GM18873 (cell line): ENCODE measurements around the gene C5.

Experiments
- ATAC-seq: cut with Tn5 transposase; IDR thresholded peaks from one replicate; pipeline ENCODE4 v1.9.1; 2021; ENCODE audit warnings: mild to moderate bottlenecking, moderate library complexity, moderate number of reproducible peaks; ENCODE audit not compliant: unreplicated experiment, low FRiP score

The C5 gene

DNA sequence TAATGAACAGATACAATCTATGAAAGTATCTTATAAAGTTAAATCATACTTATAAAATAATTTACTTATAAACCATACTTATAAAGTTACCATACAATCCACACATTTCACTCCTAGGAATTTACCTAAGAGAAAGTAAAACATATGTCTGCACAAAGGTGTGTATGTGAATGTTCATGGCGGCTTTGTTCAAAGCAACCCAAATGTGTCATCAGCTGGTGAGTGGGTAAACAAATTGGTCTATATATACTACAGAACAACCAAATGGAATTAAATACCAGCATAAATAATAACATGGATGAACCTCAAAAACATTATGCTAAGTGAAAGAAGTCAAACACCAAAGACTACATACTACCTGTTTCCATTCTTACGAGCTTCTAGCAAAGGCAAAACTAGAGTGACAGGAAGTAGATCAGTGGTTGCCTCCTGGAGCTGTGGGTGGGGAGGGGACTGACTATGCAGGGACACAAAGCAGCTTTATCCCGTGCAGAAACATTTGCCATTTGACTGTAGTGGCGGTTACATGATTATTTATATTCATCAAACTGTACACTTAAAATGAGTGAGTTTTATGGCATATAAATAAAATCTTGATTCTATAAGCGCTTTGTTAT is 134.1 kb downstream of the C5 start:
- no peak for ATAC-seq

DNA sequence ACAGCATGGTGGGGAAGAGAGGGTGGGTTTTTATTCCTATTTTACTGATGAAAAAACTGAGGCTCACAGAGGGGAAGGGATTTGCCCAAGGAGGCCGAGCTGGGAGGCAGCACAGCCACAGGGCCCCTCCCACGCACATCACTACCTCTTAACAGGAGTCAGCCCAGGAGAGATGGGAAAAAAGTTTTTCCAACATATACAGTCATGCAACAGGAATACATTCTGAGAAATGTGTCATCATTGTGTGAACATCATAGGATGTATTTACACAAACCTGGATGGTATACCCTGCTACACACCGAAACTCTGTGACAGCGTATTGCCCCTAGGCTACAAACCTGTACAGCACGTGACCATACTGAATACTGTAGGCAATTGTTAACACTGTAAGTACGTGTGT is 135.1 kb downstream of the C5 start:
- ATAC-seq, result no peak

DNA sequence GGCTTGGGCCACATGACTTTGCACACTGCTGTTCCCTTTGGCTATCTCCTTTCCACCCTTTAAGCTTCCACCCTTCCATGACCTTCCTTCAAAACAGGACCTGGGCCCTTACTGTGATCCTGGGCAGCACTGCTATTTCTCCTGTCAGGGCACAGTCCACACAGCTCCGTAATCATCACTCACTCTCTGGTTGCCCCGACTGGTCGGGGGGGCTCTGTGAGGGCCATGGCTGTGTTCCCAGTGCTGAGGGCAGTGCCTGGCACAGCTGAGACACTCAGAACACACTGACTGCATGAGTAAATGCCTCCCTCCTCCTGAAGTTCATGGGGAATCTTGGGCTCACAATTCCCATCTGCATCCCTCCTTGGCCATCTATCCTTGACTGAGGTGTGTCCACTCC is 135.7 kb downstream of the C5 start:
- ATAC-seq, result no peak

DNA sequence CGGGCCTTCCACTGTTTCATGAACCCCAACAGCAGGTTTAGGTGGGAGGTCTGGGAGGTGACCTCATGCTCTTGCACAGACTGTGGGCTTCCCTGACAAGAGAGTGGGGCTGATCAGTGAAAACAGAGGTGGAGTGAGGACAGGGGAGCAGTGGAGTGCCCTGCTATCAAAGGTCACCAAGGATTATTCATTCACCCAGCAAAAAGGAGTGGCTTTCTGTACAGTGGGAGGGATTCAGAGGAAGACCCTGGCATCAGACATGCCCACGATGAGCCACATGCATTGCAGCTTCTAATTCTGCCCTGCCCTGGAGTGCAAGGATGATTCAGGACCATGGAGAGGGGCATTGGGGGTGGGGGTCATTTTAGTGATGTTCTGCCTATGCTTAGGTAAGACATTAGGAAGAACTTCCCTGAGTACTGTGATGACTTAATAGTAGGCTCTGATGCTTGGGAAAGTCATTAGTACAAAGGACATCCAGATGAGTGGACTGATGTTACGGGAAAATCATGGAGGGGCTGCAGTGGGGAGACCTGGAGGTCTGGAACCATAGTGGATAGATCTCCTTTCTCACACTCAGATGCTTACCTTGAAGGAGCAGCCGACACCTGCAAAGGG is 136.3 kb downstream of the C5 start:
- ATAC-seq, result no peak

DNA sequence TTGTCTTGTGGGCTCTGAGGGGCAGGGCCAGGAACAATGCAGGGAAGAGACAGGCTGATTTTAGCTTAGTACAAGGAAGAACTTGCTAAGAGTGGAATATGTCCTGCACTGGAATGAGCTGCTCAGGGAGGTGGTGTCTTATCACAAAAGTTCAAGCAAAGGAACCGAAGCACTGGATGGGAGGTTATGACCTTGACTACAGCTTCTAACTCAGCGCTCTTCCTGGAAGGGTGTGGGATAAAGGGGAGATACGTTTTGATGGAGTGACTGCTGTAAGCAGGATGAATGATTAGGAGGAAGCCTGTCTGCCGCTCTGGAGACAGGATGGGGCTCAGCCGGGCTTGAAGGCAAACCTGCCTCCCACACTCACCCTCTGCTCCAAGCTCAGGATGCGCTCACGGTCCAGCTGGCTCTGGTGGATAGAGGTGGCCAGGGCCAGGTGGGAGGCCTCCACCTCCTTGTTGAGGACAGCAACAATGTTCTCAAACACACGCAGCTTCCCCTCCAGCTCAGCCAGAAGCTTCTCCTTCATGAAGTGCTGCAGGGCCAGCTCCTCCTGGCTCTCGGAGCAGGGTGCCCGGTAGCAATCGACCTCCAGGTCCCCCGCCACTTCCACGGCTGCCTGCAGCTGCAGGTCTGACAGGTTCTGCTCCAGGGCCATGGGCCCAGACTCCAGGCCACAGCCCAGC is 137.0 kb downstream of the C5 start:
- no peak for ATAC-seq

DNA sequence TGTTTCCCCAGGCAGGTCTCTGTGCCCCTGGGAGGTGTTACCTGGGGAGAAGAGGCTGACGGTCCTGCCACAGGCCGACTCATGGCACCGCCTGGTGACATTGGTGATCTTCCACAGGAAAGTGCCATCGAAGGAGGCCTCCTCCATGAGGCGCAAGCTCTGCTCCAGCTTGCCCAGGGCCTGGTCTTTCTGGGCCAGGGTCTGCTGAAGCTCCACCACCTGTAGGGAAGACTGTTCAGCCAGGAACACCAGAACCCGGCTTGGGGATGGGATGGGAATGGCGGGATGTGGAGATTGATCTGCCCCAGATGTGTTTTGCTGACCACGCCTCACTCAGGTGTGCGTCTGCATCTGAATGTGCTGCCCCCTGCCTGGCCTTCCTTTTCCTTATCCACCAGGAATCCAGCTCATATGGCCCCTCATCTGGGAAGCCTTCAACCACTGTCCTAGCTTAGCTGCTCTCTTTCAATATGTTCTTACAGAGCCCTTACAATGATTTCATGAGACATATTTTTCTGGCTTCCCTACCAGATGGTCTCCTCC is 138.7 kb downstream of the C5 start:
- no peak for ATAC-seq

DNA sequence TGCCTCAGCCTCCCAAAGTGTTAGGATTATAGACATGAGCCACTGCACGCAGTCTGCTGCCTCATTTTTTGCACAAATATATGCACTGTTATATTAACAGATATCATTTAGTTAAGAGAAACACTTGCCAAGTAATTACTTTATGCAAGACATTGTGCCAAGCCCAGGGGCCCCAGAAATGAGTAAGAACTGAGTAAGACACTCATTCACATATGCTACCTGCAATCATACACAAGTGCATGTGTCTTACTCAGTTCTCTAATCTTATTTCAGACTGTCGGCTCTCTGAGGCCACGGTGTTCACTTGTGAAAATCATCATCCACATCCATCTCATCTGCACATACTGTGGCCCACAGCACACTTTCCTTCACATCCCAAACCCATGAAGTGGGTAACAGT is 139.4 kb downstream of the C5 start:
- no peak for ATAC-seq

DNA sequence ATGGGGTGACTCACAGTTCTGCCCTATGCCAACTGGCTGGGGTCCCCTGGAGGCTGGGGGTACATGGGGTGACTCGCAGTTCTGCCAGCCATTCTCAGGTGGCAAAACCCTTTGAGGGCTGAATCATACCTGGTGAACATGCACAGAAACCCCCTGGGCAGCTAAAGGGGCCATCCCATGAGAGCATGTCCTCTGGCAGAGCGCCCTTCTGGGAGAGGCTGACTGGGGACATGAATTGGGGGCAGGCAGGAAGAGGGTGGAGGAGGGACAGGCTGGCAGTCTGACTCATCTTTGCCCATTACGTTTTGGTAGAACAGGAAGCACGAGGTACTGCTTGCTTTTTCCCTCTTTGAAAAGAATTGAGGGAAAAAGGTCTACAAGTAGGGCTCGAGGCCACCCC is 140.2 kb downstream of the C5 start:
- no peak for ATAC-seq

DNA sequence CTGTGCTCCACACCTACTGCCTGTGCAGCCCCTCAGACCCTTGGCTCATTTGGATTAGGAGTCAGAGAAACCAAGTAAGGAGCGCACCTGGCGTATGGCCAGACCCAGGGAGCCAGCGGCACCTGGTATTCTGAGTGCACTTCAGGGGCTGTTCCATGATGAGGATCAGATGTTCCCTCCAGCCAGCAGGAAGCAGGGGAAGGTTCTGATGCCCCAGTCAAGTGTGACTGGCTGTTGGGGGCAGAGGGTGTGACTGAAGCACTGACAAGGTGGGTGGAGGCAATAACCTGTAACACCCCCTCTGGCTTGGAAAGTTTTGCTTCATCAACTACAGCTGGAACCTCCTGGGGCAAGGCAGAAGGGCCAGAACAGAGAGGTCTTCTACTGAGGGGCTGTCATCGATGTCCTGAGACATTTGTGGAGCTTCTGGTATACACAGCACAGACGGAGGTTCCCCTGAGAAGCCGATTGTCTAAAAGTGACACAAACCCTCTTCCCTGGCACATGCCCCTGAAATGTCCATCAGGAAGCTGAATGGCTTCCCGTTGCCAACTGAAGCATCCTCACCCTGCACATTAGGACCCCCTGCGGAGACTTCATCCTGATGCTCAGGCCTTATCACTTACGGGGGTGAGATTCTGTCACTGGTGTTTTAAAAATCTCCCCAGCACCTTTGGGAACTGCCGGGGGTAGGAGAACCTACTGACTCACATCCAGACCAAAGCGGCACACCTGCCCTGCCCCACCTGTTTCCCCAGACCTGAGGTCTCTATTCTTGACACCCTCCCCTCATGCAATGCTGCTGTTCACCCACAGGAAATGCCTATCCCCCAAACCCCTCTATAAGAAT is 144.5 kb downstream of the C5 start:
- ATAC-seq, result no peak

DNA sequence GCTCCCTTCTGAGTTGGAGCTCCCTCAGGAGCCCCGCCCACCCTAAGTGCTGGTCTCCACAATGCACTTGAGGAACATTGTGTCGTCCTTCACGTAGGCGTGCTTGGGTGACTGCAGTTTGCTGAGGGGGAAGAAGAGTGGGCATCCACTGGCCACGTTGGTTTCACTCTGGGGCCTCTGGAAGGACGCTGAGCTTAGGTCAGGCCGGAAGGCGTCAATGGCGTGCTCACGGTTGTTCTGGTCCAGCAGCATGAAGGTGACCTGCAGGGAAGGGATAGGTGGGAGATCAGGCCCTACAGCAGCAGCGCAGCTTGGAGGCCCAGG is 145.1 kb downstream of the C5 start:
- no peak for ATAC-seq

DNA sequence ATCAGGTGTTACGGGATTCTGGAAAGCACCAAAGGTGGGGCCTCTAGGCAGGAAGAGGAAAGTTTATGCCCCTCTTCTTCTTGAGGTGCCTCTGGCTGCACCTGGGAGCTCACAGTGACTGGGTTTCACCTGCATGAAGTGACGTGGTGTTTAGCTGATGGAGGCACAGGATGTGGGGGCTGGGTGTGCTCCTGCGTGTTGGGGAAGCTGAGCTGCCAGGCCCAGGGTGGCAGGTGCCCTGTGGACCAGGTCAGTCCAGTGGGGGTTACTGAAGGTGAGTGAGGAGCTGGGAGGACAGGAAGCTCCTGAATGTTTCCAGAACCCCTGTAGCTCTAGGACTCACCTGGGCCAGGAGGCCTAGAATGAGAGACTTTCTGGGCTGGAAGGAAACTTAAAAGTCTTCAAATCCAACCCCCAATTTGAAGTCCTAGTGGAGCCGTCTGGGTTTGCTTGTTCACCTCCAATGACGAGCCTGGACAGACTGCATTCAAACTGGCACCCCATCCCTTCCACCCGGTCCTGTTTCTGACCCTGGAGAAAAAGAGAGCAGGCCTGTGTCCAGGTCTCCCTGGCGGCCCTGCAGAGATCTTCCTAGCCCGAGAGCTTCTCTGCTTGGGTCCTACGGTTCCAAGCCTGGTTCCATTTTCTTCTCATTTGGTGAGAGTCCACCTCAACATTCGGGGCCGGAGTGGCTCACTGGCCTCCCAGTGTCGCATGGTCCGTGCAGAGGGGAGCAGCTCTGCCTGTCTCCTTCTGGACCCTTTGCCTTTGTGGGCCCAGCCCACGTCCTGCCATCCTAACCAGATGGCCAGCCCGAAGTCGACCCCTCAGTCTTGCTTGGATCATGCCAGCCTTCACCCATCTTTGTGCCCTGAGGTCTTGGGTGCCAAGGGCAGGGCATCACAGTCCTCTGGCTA is 145.8 kb downstream of the C5 start:
- no peak for ATAC-seq

DNA sequence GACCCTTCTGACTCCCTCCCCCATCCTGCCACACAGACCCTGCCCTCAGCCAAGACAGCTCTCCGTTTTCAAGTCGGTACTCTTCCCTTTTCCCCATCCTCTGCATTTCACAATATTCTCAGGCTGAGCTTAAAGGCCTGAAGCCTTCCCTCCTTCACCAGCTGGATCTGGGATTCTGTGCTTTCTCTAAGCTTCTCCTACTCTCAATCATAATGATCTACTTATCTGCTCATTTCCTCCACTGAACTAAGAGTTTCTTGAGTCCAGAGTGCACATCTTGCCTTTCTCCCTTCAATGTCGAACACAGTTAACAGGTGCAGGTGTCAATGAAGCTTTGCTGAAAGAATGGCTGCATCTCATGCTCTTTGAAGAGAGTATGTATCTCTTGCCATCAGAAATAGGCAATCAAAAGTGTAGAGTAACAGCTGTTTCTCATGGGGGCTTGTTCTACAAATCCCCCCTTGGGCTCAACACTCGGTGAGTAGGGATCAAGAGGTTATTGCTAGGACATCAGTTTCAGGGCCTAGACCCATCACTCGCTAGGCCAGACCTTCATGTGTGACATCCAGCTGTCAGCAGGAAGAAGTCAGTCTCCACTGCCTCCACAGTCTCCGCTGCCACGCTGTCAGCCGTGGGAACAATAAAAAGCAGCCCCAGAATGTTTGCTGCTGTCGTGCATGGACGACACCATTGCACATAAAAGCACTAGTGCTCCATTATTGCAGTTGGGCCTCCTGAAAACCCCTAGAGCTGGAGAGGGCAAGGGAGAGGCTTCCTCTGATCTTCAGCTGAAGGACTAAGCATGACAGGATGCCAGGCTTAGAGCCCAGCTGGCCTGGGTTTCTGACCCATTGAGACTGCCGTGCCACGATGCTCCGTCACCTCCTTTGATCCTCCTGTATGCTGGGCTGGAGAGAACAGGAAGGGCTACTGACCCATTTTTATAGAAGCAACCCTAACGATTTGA is 147.2 kb downstream of the C5 start:
- no peak for ATAC-seq
